Activated CD4-positive, alpha-beta T cell treated with anti-CD3 and anti-CD28 coated beads, Interleukin-2, amount 50 U/mL, for 4 hours (primary cell): ENCODE data around the gene KDELR3.
"Not testable (repeated sequence)": the region's sequence is repeated elsewhere in the genome, so short reads cannot be mapped to it uniquely, and the experiment has no call there.

ENCODE experiments used
- DNase-seq, 2 experiments: peaks; one replicate each; pipeline ENCODE4 v3.0.0-alpha.2; 2020

Gene KDELR3

GRCh38 chr22:38456841-38457699 is 10.8 kb upstream of the KDELR3 start:
- DNase-seq, result no peak

GRCh38 chr22:38460426-38460840 is 7.5 kb upstream of the KDELR3 start:
- DNase-seq, result no peak

GRCh38 chr22:38461057-38461413 is 6.9 kb upstream of the KDELR3 start:
- DNase-seq, result no peak

- DNase-seq, result peak; percentile 30
Measured at GRCh38 chr22:38461414-38462081, 6.3 kb upstream of the KDELR3 start.

- DNase-seq, result no peak
Measured at GRCh38 chr22:38462960-38463784, 4.7 kb upstream of the KDELR3 start.

GRCh38 chr22:38464992-38465672 is 2.8 kb upstream of the KDELR3 start:
- no peak for DNase-seq

GRCh38 chr22:38465673-38466490 is 2.0 kb upstream of the KDELR3 start:
- DNase-seq, result no peak

- no peak for DNase-seq
Measured at GRCh38 chr22:38467438-38467903, 425 bp upstream of the KDELR3 start.

- no peak for DNase-seq
Measured at GRCh38 chr22:38468443-38469305, 778 bp downstream of the KDELR3 start.

- DNase-seq, result no peak
Measured at GRCh38 chr22:38469306-38469781, 1.4 kb downstream of the KDELR3 start.

- DNase-seq, result not testable (repeated sequence)
Measured at GRCh38 chr22:38470179-38470578, 2.3 kb downstream of the KDELR3 start.

- no peak for DNase-seq
Measured at GRCh38 chr22:38471237-38471636, 3.3 kb downstream of the KDELR3 start.

- no peak for DNase-seq
Measured at GRCh38 chr22:38474003-38474607, 6.2 kb downstream of the KDELR3 start.

- no peak for DNase-seq
Measured at GRCh38 chr22:38477585-38477984, 9.7 kb downstream of the KDELR3 start.

- DNase-seq, result no peak
Measured at GRCh38 chr22:38479096-38479837, 11.4 kb downstream of the KDELR3 start.

- no peak for DNase-seq
Measured at GRCh38 chr22:38481162-38481870, 13.4 kb downstream of the KDELR3 start.

GRCh38 chr22:38481871-38482332 is 14.0 kb downstream of the KDELR3 start:
- no peak for DNase-seq

GRCh38 chr22:38482662-38483308 is 14.9 kb downstream of the KDELR3 start:
- DNase-seq, result no peak
